GM18499 (cell line): ENCODE measurements around the gene CANX.

ENCODE experiments used
- ATAC-seq: cut with Tn5 transposase; IDR thresholded peaks from one replicate; pipeline ENCODE4 v1.9.1; 2021; ENCODE audit warnings: moderate number of reproducible peaks; ENCODE audit not compliant: insufficient read depth, unreplicated experiment

The CANX gene

DNA sequence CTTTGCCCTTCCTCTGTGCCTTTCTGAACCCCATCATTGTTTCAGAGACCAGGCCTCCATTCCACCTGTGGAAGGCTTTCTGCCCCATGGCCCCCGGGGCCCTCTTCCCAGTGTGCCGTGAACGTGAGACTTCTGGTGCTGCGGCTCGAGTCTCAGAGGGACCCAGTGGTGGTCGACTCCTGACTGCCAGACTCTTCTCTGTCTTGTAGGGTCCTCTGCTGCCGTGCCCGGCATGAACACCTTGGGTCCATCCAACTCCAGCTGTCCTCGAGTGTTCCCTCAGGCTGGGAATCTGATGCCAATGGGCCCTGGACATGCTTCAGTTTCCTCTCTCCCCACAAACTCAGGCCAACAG lies 74.9 kb downstream of the CANX start:
- ATAC-seq: no peak

DNA sequence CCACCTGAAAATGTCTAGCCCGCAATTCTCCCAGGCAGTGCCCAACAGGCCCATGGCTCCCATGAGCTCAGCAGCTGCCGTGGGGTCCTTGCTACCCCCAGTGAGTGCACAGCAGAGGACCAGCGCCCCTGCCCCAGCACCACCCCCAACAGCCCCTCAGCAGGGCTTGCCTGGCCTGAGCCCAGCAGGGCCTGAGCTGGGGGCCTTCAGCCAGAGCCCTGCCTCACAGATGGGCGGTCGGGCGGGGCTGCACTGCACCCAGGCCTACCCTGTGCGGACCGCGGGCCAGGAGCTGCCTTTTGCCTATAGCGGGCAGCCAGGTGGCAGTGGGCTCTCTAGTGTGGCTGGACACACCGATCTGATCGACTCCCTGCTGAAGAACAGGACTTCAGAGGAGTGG lies 75.7 kb downstream of the CANX start:
- ATAC-seq: no peak

DNA sequence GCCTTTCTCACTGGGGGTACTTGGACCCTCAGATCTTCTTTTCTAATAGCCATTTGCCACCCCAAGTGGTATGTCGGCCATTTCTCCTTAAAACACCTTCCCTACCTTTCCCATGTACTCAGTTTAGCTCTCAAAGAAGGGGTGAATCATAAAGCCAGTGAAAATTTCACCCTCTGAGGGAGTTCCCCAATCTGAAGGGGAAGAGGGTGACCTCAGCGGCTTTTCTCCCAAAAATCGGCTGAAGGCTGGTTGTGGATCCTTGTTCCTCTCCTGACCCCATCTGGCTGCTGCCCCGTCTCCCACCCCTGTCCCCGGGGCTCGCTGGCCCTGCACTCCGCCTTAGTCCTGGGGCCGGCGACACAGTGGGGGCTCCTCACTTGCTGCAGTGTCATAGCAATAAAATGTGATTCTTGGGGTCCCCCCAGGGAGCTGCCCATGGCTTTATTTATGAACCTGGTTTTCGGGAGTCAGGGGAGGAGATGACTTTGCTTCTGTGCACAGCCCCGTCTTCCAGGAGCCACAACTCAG lies 77.7 kb downstream of the CANX start:
- no peak for ATAC-seq

DNA sequence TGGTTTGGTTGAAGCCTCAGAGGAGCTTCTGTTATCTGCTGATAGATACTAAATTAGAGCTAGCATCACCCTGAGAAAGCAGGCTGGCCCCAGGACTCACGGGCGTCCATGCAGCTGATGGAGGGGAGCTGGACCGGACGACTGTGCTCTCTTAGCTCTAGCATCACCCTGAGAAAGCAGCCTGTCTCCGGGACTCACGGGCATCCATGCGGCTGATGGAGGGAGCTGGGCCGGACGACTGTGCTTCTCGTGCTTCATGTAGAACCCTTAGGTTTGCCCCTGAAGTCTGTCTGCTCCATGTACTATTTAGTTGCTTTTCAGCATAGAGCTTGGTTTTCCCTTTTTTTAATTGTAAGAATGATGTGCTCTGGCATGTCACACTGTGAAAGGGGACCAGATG lies 78.7 kb downstream of the CANX start:
- no peak for ATAC-seq

DNA sequence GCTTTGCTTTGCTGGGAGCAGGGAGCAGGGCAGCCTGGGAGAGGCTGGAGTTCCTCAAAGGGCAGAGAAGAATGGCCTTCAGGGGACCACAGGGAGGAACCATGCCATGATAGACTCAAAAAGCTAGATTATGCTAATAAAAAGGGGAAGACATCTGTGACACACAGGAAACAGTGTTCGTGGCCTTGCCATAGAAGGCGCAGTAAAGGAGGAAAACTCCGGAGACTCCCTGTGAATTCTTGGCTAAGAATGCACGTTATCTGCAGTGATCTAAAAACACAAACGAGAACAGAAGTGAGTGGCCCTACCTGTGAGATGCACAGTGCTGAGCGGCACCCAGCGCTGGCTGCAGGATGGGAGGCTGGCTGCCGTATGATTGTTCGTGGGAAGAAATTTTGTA lies 79.1 kb downstream of the CANX start:
- no peak for ATAC-seq

DNA sequence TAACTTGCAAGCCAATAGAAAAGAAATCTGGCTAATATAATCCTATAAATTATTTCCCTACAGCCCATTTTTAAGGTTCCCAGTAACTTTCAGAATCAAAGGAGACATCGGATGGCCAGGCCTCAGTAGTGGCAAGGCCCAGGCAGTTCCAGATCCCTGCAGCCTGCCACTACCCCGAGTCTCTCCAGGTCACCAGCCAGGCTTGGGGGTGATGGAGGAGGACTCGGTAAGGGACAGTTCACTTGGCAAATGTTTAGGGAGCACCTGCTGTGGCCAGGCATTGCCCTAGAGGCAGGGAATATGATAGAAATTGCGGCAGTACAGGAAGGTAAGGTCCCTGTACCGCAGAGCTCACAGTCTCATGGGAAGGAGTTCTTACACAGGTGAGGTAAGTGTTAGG lies 79.8 kb downstream of the CANX start:
- no peak for ATAC-seq

DNA sequence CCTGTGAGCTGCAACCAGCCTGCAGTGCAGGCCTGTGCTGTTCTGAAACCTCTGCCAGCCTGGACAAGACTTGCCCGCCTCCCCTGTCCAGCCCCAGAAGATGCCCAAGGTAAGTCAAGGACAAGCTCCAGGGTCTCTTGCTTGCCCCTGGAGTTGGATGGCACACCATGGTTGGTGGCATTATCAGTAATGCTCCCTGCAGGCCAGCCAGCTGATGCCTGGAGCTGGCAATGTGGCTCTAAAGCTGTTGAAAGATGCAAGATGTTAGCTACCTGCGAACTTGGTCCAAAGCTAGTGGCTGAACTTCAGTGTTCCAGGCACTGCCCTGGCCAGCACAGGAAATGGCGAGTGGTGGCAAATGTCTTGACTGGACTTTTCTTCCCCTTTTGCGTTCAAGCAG lies 81.1 kb downstream of the CANX start:
- ATAC-seq: no peak

DNA sequence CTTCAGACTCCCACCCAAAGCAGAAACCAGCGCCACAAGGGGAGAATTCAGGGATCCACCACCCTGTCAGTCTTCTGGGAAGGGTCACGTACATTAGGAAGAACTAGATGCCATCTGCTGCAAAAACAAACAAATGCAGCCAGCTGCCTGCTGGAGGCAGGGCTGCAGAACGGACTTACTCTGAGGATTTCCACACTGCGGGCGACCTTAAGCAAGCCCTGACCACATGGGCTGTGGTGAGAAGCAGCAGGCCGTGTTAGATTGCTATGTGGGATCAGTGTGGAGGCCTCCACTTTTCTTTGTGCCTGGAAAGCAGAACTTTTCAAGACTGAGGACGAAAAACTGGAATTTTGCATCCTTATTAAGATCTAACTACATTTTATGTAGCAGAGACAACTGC lies 81.6 kb downstream of the CANX start:
- no peak for ATAC-seq
